ENCODE data around the gene SLC38A10.

The SLC38A10 gene

DNA sequence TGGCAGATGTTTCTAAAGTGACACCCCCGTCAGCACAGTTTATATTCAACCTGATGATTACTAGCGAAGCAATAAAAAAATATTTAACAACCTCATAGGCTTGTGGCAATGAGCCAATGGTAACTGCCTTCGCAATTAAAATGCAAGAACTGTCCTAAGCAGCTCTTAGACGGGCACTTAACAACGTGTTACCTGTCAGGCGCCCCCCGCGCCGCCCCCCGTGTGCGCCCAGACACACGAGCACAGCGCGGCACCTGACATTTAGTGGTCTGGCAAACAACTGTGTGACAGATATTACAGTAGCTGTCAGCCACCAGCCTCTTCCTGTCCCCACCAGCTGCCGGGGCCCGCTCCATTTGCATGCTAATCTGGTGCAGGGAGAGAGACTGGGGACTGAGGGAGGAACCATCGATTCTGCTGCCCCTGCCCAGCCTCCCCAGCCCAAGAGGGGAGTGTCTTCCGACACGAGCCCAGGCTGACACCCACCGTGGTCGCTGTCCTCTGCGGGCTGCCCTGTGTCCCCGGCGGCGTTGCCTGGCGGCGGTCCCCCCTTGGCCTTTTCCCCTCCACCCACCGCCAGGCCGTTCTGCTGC, 43.3 kb downstream of the SLC38A10 start:
- no peak for DNase-seq

DNA sequence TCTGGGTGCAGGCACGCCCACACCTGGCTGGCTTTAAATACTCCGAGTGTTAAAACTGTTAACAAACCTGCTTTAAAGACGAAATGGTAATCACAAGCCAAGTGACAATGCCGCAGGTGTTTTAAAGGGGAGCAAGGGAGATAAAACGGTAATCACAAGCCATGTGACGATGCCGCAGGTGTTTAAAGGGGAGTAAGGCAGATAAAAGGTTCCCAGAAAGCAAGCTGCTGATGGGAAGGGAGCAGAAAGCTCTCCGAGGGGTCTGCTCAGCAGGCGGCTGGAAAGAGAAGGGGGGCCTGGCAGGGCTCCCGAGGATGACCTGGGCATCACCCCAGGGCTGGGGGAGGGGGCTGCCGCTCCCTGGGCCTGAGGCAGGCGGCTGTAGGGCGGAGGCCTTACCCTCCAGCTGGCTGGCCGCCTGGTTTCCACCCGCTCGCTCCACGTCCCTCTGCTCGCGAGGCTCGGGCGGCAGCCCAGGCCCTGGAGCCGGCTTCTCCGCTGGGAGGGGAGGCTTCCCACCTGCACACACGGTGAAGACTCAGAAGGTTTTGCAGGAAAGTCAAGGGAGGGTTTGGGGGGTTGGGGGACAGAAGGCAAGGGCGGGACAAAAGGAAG, 43.9 kb downstream of the SLC38A10 start:
- no peak for DNase-seq

GRCh38 chr17:81250286-81251093, 44.6 kb downstream of the SLC38A10 start:
- no peak for DNase-seq

GRCh38 chr17:81249223-81250040, 45.7 kb downstream of the SLC38A10 start:
- no peak for DNase-seq

- DNase-seq: no peak
Measured at GRCh38 chr17:81248649-81249048, 46.5 kb downstream of the SLC38A10 start.

DNA sequence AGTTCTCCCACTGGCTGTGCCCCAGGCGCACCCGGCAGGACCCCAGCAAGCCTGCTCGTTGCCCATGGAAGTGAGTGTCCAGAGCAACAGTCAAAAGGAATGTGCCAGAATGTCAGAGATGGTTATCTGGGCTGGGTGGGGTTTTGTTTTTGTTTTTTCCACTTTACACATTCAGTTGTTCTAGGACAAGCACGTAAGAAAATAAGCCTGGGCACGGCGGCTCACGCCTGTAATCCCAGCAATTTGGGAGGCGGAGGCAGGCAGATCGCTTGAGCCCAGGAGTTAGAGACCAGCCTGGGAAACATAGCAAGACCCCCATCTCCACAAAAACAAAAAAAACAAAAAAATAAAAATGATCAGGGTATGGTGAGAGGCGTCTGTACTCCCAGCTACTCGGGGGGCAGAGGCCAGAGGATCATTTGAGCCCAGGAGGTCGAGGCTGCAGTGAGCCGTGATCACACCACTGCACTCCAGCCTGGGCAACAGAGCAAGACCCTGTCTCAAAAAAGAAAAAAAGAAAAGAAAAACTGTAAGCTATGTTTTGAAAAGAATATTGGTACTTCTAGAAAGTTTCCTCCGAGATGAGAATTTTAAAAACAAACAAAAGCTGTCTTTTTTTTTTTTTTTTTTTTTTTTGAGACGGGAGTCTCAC, 47.6 kb downstream of the SLC38A10 start:
- no peak for DNase-seq

GRCh38 chr17:81246679-81247338, 48.3 kb downstream of the SLC38A10 start:
- DNase-seq: no peak

- DNase-seq: no peak
Measured at GRCh38 chr17:81246343-81246670, 48.8 kb downstream of the SLC38A10 start.

DNA sequence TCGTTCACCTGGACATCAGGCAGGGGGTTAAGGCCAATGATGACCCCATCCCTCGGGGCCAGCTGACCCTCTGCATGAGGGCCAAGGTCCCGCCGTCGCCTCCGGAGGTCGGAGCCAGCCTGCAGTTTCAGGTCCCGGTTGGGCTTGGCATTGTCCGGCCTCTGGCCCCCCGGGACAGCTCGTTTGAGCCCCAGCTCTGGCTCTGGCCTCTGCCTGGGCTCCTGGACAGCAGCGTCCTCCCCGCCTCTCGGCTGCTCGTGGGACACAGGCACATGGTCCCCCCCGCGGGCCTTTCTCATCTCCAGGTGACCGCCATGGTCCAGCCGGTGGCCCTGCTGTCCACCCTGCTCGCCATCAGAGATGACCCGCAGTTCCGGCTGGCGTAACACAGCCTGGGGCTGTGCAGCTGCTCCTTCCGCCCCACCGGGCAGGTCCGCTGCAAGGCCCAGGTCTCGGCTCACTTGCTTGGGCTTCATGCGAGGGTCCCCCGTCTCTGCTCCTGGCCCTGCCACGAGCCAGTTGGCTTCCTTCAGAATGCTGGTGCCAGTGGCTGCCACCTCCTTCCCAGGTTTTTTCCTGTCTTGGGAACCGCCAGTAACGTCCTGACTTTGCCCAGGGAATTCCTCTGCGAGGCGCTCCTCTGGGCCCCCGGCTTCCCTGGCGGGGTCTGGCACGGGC, 49.3 kb downstream of the SLC38A10 start:
- DNase-seq: no peak

GRCh38 chr17:81245024-81245664, 50.0 kb downstream of the SLC38A10 start:
- DNase-seq: no peak

DNA sequence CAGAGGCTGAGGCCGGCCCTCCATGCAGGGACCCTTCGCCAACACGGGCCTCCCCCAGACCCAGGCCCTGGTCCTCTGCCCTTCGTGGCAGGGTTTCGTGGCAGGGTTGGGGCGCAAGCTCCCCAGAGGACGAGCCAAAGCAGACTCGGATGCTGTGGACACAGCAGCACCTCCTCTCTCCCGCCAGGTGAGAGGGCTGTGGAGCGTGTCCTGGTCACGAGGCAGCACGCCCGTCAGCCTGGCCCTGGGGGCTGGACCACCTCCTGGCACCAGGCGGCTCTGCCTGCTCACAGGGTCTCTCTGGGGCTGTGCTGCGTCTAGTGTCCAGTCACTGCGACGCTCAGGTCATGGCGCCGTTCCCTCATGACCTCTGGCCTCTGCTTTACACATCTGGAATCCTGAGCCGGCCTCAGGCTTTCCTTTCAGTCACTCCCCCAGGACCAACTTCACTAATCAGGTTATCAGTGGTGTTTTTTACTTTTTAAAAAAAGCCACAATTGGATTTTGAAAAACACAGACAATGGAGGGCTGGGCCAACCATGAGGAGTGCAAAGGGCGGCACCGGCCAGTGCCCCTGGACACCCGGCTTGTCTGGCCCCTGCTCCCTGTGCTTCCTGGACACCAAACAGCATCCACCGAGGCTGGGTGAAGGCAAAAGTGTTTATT, 50.6 kb downstream of the SLC38A10 start:
- DNase-seq: no peak

- no peak for DNase-seq
Measured at GRCh38 chr17:81243333-81243664, 51.8 kb downstream of the SLC38A10 start.

DNA sequence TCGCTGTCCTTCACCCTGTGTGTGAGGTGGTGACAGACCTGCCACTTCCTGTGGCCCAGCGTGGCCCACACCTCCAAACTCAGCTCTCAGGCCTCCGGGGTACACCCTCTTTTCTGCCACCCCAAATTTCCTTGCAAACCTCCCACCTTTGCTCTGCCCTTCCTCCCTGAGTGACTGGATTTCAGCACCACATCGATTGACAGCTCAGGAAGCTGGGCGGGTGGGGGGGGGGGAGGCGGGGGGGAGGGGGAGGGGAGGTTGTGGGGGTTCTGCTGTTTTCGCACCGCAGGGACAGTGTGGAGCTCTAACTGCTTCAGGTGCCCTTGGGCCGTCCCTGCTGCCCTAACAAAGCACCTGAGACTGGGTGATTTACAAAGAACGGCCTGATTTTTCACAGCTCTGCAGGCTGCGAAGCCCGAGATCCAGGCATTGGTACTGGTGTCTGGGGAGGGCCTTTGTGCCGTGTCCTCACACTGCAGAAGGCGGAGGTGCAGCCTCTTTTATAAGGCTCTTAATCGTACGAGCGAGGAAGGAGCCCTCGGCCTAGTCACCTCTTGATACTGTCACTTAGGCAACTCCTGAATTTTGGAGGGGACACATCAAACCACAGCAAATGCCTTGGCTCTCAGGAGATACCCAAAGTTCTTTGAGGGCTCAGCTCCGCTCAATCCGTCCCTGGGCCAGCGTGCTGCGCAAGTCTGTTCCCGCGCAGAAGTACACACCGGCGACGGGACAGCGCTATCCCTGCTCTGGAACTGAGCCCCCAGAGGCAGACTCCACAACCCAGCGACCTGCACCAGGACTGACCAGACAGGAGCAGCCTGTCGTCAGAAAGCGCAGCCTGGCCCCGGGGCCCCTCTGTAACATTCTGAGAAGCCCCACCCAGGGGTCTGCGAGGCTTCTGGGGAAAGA, 52.4 kb downstream of the SLC38A10 start:
- no peak for DNase-seq

DNA sequence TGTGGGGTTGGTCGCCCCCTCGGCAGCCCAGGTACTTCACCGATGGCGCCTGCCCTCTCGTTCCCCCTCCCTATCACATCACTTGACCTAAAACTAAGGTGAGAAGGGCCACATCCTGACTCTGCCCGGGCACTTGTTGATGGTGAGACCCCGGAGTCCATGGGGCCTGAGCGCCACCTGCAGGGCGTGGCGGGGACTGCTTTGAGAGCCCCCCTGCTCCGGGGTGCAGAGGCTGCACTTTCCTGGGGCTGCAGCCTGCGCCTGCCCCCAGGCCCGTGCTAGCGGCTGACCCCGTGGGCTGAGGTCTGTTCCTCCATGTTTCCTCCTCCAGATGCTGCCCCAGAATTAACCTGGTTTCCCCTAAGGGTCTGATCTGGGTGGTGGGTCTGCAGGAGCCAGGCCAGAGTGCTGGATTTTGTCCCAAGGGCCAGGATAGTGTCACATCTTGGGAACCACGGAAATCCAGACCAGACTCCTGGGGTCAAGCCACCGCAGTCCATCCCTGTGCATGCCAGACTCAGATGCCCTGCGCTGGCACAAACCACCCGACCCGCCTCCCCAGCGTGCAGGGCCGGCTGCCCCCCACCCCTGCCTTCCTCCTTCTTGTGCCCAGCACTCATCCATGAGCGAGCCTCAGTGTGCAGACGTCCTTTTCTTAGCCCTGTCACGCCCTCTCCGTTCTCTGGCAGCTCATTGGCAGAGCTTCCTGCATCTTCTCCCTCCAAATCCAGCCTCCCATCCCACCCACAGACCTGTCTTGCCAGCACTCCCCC, 53.3 kb downstream of the SLC38A10 start:
- DNase-seq: peak in 1 of 2 experiments; percentile 36

- no peak for DNase-seq
Measured at GRCh38 chr17:81241203-81241602, 53.9 kb downstream of the SLC38A10 start.

GRCh38 chr17:81240761-81241160, 54.3 kb downstream of the SLC38A10 start:
- no peak for DNase-seq

GRCh38 chr17:81239714-81240555, 55.2 kb downstream of the SLC38A10 start:
- no peak for DNase-seq
